WI38 (cell line): ENCODE measurements around the gene PCBP3.

Experiments
- H3K4me3 ChIP-seq: 2 replicates; pipeline ENCODE4 v1.5.1; 2011; ENCODE audit warnings: low read depth, mild to moderate bottlenecking, control low read depth, low read length
- CTCF ChIP-seq: IDR thresholded peaks from 2 replicates; pipeline ENCODE4 v1.5.1; 2012; ENCODE audit warnings: low read depth, mild to moderate bottlenecking, control low read depth, low read length

PCBP3 gene

GRCh38 chr21:45900034-45900868 is 256.7 kb downstream of the PCBP3 start:
- H3K4me3 ChIP-seq = no peak overlapping the region
- TF ChIP-seq CTCF = no peak

GRCh38 chr21:45901061-45901690 is 257.7 kb downstream of the PCBP3 start:
- no peak overlapping the region for H3K4me3 ChIP-seq
- no peak for TF ChIP-seq CTCF

DNA sequence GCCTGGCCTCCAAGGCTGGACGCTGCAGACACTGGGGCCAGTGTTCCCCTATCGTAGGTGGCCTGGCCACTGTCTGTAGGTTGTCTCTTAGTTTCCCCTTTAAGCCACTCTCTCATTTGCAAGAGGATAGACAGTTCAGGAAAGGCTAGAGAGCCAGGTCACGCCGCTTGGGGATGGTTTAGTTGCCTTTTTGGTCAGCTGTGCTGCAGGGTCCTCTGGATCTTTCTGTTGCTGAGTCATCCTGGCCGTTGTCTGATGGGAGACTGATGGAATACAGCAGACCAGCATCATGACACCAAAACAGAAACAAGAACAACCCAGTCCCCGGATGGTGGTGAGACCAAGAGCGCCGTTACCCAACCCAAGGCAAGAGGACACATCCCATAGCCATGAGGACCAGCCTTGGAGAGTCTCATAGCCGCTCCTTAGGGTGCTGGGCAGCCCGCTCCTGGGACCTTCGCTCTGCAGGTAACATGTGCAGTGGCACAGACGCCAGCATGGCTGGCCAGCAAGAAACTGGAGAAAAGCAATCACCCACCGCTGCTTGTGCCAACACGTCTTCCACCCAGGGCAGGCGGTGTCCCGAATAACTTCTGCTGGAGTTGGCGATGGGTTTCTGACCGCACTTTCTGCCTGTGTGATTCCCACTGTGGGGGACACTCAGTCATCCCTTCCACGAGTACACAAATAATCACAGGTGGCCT is 258.9 kb downstream of the PCBP3 start:
- H3K4me3 ChIP-seq = no peak overlapping the region
- no peak for TF ChIP-seq CTCF

- H3K4me3 ChIP-seq = no peak overlapping the region
- no peak for TF ChIP-seq CTCF
These were observed 261.7 kb downstream of the PCBP3 start for GRCh38 chr21:45905196-45905595.

- TF ChIP-seq CTCF = no peak
- no peak overlapping the region for H3K4me3 ChIP-seq
These were observed 262.8 kb downstream of the PCBP3 start for GRCh38 chr21:45906196-45906805.

GRCh38 chr21:45906859-45907258 is 263.3 kb downstream of the PCBP3 start:
- no peak for TF ChIP-seq CTCF
- H3K4me3 ChIP-seq = no peak overlapping the region
